GM15510 (cell line): ENCODE measurements around the gene BIRC5.

Experiments
- POLR2A ChIP-seq: IDR thresholded peaks from 3 replicates; pipeline ENCODE4 v1.6.1; 2011; ENCODE audit warnings: borderline replicate concordance; ENCODE audit not compliant: insufficient read length; ENCODE audit errors: extremely low read depth

The BIRC5 gene

DNA sequence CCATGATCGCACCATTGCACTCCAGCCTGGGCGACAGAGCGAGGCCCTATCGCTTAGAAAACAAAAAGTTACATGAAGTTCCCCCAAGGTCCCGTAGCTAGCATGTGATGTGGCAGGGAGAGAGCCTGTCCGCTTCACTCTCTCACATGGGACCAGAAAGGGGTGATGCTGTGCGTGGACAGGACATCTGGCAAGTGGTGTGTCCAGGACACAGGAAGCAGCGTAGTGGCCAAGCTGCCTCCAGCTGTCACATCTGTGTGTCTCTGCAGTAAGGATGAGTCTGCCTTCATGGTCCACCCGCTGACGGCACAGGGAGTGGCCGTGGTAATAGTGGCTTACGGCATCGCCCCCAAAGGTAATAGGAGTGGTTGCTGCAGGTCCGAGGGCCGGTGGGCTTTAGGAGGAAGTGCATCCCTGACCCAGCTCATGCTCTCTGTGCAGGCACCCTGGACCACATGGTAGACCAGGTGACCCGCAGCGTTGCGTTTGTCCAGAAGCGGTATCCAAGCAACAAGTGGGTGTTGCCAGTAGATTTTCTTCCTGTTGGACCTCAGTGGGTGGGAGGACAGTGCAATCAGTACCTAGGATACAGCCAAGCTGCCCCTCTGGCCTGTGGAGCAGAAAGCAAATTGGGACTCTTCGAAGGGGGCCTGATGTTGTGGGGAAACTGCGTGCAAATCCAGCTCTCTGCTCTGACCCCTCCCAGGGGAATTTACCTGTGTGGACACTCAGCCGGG is 9.5 kb upstream of the BIRC5 start:
- TF ChIP-seq POLR2A, result no peak

DNA sequence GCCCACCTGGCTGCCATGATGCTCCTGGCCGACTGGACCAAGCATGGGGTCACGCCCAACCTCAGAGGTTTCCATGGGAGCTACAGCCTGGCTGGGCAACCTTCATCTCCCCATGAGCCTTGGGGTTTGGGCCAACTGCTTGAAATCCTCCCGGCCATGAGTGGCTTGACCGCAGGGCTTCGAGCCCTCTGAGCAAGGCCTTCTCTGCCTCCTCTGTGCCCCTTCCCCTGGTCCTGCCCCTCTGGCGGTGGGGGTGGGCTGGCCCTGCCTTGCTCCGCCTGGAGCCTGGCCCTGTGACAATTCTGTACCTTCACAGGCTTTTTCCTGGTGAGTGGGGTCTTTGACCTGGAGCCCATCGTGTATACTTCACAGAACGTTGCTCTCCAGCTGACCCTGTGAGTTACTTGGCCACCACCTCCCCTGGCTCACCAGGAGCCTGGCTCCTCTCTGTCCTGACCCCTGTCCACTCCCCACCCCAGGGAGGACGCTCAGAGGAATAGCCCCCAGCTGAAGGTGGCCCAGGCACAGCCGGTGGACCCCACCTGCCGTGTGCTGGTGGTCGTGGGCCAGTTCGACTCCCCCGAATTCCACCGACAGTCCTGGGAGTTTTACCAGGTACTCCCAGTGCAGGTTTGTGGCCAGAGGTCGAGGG is 8.8 kb upstream of the BIRC5 start:
- no peak for TF ChIP-seq POLR2A

DNA sequence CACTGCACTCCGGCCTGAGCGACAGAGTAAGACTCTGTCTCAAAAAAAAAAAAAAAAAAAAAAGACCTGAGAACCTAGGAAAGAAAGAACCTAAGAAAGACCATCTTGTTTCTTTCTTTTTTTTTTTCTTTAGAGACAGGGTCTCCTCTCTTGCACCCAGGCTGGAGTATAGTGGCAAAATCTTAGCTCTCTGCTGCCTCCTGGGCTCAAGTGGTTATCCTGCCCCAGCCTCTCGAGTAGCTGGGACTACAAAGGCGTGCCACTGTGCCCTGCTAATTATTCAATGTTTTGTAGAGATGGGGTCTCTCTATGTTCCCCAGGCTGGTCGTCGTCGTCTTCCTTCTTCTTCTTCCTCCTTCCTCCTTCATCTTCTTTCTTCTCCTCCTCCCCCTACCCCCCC is 7.8 kb upstream of the BIRC5 start:
- no peak for TF ChIP-seq POLR2A

DNA sequence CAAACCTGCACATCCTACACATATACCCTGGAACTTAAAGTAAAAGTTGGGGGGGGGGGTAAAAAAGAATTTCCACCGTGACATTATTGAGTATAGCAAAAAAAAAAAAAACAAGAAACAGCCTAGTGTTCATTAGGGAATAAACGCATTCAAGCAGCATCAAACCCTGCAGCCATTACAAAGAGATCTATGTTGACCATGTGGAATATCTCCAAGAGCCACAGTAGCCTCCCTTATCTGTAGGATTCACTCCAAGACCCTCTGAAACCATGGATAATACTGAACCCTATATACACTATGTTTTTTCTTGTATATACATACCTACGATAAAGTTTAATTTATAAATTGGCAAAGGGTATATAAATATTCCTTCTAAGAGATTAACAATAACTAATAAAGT is 5.6 kb upstream of the BIRC5 start:
- TF ChIP-seq POLR2A, result no peak

DNA sequence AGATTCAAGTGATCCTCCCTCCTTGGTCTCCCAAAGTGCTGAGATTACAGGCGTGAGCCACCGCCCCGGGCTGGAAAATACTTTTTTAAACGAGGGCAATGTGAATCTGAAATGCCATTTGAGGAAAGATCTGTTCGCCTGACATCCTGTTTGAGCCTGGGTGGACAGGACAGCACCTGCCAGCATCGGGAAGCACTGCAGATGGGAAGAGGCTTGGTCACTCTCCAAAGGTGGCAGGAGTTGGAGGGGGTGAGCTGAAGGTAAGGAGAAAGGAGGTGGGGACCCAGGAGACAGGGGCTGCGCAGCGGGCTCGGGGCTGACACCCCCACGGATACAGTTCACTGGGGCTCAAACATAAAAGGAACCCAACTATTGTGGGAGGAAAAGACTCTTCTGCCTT is 3.9 kb upstream of the BIRC5 start:
- no peak for TF ChIP-seq POLR2A

DNA sequence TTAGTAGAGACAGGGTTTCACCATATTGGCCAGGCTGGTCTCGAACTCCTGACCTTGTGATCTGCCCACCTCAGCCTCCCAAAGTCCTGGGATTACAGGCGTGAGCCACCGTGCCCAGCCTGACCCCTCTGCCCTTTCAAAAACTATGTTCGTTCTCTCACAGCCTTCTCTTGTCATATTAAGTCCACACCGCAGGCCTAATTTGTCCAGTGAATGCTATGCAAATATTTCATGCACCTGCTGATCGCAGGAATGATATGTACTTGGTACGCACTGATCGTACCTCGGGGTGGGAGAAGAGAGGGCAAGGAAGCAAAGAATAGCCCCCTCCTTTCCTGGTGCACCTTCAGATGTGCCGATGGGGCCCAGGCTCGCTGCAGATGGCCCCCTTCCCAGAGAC is 3.0 kb upstream of the BIRC5 start:
- TF ChIP-seq POLR2A, result no peak

DNA sequence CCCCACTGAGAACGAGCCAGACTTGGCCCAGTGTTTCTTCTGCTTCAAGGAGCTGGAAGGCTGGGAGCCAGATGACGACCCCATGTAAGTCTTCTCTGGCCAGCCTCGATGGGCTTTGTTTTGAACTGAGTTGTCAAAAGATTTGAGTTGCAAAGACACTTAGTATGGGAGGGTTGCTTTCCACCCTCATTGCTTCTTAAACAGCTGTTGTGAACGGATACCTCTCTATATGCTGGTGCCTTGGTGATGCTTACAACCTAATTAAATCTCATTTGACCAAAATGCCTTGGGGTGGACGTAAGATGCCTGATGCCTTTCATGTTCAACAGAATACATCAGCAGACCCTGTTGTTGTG is 631 bp downstream of the BIRC5 start:
- no peak for TF ChIP-seq POLR2A

DNA sequence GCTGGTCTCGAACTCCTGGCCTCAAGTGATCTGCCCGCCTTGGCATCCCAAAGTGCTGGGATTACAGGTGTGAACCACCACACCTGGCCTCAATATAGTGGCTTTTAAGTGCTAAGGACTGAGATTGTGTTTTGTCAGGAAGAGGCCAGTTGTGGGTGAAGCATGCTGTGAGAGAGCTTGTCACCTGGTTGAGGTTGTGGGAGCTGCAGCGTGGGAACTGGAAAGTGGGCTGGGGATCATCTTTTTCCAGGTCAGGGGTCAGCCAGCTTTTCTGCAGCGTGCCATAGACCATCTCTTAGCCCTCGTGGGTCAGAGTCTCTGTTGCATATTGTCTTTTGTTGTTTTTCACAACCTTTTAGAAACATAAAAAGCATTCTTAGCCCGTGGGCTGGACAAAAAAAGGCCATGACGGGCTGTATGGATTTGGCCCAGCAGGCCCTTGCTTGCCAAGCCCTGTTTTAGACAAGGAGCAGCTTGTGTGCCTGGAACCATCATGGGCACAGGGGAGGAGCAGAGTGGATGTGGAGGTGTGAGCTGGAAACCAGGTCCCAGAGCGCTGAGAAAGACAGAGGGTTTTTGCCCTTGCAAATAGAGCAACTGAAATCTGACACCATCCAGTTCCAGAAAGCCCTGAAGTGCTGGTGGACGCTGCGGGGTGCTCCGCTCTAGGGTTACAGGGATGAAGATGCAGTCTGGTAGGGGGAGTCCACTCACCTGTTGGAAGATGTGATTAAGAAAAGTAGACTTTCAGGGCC is 5.5 kb downstream of the BIRC5 start:
- TF ChIP-seq POLR2A, result no peak

DNA sequence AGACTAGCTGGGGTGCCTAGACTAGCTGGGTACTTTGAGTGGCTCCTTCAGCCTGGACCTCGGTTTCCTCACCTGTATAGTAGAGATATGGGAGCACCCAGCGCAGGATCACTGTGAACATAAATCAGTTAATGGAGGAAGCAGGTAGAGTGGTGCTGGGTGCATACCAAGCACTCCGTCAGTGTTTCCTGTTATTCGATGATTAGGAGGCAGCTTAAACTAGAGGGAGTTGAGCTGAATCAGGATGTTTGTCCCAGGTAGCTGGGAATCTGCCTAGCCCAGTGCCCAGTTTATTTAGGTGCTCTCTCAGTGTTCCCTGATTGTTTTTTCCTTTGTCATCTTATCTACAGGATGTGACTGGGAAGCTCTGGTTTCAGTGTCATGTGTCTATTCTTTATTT is 9.0 kb downstream of the BIRC5 start:
- no peak for TF ChIP-seq POLR2A

DNA sequence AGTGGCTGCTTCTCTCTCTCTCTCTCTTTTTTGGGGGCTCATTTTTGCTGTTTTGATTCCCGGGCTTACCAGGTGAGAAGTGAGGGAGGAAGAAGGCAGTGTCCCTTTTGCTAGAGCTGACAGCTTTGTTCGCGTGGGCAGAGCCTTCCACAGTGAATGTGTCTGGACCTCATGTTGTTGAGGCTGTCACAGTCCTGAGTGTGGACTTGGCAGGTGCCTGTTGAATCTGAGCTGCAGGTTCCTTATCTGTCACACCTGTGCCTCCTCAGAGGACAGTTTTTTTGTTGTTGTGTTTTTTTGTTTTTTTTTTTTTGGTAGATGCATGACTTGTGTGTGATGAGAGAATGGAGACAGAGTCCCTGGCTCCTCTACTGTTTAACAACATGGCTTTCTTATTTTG is 9.7 kb downstream of the BIRC5 start:
- no peak for TF ChIP-seq POLR2A

DNA sequence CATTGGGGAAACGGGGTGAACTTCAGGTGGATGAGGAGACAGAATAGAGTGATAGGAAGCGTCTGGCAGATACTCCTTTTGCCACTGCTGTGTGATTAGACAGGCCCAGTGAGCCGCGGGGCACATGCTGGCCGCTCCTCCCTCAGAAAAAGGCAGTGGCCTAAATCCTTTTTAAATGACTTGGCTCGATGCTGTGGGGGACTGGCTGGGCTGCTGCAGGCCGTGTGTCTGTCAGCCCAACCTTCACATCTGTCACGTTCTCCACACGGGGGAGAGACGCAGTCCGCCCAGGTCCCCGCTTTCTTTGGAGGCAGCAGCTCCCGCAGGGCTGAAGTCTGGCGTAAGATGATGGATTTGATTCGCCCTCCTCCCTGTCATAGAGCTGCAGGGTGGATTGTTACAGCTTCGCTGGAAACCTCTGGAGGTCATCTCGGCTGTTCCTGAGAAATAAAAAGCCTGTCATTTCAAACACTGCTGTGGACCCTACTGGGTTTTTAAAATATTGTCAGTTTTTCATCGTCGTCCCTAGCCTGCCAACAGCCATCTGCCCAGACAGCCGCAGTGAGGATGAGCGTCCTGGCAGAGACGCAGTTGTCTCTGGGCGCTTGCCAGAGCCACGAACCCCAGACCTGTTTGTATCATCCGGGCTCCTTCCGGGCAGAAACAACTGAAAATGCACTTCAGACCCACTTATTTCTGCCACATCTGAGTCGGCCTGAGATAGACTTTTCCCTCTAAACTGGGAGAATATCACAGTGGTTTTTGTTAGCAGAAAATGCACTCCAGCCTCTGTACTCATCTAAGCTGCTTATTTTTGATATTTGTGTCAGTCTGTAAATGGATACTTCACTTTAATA is 10.4 kb downstream of the BIRC5 start:
- TF ChIP-seq POLR2A, result no peak

DNA sequence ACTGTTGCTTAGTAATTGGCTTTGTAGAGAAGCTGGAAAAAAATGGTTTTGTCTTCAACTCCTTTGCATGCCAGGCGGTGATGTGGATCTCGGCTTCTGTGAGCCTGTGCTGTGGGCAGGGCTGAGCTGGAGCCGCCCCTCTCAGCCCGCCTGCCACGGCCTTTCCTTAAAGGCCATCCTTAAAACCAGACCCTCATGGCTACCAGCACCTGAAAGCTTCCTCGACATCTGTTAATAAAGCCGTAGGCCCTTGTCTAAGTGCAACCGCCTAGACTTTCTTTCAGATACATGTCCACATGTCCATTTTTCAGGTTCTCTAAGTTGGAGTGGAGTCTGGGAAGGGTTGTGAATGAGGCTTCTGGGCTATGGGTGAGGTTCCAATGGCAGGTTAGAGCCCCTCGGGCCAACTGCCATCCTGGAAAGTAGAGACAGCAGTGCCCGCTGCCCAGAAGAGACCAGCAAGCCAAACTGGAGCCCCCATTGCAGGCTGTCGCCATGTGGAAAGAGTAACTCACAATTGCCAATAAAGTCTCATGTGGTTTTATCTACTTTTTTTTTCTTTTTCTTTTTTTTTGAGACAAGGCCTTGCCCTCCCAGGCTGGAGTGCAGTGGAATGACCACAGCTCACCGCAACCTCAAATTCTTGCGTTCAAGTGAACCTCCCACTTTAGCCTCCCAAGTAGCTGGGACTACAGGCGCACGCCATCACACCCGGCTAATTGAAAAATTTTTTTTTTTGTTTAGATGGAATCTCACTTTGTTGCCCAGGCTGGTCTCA is 11.2 kb downstream of the BIRC5 start:
- no peak for TF ChIP-seq POLR2A

DNA sequence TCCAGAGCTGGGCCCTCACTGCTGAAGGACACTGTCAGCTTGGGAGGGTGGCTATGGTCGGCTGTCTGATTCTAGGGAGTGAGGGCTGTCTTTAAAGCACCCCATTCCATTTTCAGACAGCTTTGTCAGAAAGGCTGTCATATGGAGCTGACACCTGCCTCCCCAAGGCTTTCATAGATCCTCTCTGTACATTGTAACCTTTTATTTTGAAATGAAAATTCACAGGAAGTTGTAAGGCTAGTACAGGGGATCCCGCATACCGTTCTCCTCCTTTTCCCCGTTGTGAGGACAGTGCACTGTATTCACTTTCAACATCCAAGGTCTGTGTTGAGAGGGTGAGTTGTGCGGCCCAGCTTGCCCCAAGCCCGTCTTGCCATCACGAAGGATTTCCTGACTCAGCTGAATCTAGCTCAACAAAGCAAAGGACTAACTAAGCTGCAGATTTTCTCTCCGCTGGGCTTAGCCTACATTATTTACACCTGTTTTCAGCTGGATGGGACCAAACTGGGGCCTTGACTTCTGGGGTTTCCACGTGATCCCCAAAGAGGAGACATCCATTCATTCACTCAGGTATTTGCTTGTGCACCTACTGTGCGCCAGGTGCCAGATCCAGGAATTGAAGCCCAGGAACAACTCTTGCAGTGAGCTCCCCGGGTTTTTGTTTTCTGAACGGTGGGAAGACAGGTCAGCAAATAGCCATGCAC is 12.2 kb downstream of the BIRC5 start:
- TF ChIP-seq POLR2A, result no peak
